PC-9 (cell line): Measurements from ENCODE around the gene RBFOX1. TPM values are rescaled to one million over a fixed set of nuclear protein-coding genes. Genes with fewer than 3 reads are reported as not detected.

Experiments
- BruUV-seq: library from RNA; stranded (reverse); fragments of 400-500 nt; replicated peaks from 2 replicates; lab custom pipeline; 2021; lab: Mats Ljungman, UMichigan
- CTCF ChIA-PET: fragments of 300-600 bp; sonication (Branson Sonifier 250); formaldehyde crosslinking; loops from one replicate; lab custom pipeline; 2022; ENCODE audit warnings: antibody characterized with exemption; lab: Charles Lee
- POLR2A ChIA-PET: fragments of 300-600 bp; sonication (Branson Sonifier 250); formaldehyde crosslinking; loops from one replicate; lab custom pipeline; 2022; ENCODE audit warnings: antibody characterized with exemption; ENCODE audit not compliant: unreplicated experiment; lab: Charles Lee
- DNase-seq, 2 experiments: peaks; one replicate each; pipeline versions ENCODE4 v3.0.0 to v3.0.0-alpha.2; 2015 to 2022; ENCODE audit warnings: mixed read lengths in 1 of 2
- H2AFZ ChIP-seq: fragments of 200-600 bp; sonication (generic); 2 replicates; pipeline ENCODE4 v1.8.1; 2017; ENCODE audit warnings: antibody characterized with exemption
- H3F3A ChIP-seq: fragments of 200-600 bp; sonication (generic); 2 replicates; pipeline ENCODE4 v1.8.1; 2017; ENCODE audit warnings: antibody characterized with exemption, mild to moderate bottlenecking, low read depth; ENCODE audit not compliant: insufficient read depth
- H3K27ac ChIP-seq: fragments of 200-600 bp; sonication (generic); 2 replicates; pipeline ENCODE4 v1.6.1; 2016; ENCODE audit warnings: mixed run types
- H3K27me3 ChIP-seq: fragments of 200-600 bp; sonication (generic); 2 replicates; pipeline ENCODE4 v1.6.1; 2016; ENCODE audit warnings: low read depth, mixed run types; ENCODE audit not compliant: insufficient read depth
- H3K36me3 ChIP-seq: fragments of 200-600 bp; sonication (generic); 2 replicates; pipeline ENCODE4 v1.6.1; 2016; ENCODE audit warnings: low read depth, mixed run types
- H3K4me1 ChIP-seq: fragments of 200-600 bp; sonication (generic); replicated peaks from 2 replicates; pipeline ENCODE4 v1.6.1; 2016; ENCODE audit warnings: mixed run types; ENCODE audit not compliant: insufficient read depth
- H3K4me2 ChIP-seq: fragments of 200-600 bp; sonication (generic); 2 replicates; pipeline ENCODE4 v1.6.1; 2017; ENCODE audit warnings: mixed run types
- H3K4me3 ChIP-seq: fragments of 200-600 bp; sonication (generic); 2 replicates; pipeline ENCODE4 v1.6.1; 2016; ENCODE audit warnings: mixed run types
- H3K79me2 ChIP-seq: fragments of 200-600 bp; sonication (generic); 2 replicates; pipeline ENCODE4 v1.6.1; 2017; ENCODE audit warnings: low read depth, mixed run types
- H3K9me2 ChIP-seq: fragments of 200-600 bp; sonication (generic); 2 replicates; pipeline ENCODE4 v1.8.1; 2017; ENCODE audit warnings: mild to moderate bottlenecking; ENCODE audit not compliant: insufficient read depth
- H3K9me3 ChIP-seq: fragments of 200-600 bp; sonication (generic); 2 replicates; pipeline ENCODE4 v1.8.1; 2016; ENCODE audit warnings: low read depth; ENCODE audit not compliant: insufficient read depth
- H4K20me1 ChIP-seq: fragments of 200-600 bp; sonication (generic); 2 replicates; pipeline ENCODE4 v1.8.1; 2017; ENCODE audit not compliant: insufficient read depth
- EZH2 ChIP-seq: fragments of 200-600 bp; sonication (generic); IDR thresholded peaks from 2 replicates; pipeline ENCODE4 v1.8.0; 2017; ENCODE audit warnings: antibody characterized with exemption, low read depth
- intact Hi-C: fragments of 100-400 bp; cut with micrococcal nuclease; formaldehyde crosslinking; loops from one replicate; pipeline ENCODE4 v1.10.0; 2022; ENCODE audit not compliant: unreplicated experiment
- total RNA-seq: library from RNA; stranded (reverse); gene quantifications from 2 replicates; pipeline ENCODE4 v1.2.3, GENCODE V29; 2021
- TF ChIP-seq, protein P1 (sequence below): fragments of 200-600 bp; sonication (generic); conservative IDR thresholded peaks from 2 replicates; pipeline ENCODE4 v1.6.1; 2017; ENCODE audit warnings: mixed run types, antibody characterized with exemption, mild to moderate bottlenecking, moderate library complexity

RBFOX1 gene
- total RNA-seq, 1 experiment from 2014 or later = not detected

DNA sequence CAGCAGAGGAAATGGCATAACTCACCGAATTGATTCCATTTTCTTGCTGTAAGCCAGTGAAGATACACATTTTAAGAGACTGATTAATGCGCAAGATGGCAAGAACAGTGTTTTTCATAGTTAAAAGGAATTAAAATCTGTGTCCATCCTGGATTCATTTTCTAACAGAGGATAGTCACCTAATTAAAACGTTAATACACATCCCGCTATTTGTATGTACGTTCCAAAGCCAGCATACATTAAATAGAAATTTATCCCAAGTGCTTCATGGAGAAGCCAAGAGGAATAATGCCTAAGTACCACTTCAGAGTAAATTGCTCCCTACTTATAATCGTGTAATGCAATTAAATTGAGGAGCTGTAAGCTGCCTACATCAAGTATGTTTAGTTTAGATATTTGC, 49.9 kb downstream of the RBFOX1 start:
- no peak overlapping the region for H3K4me3 ChIP-seq
- no peaks in the 10 kb centered on the region for H3K9me3 ChIP-seq
- H3K4me2 ChIP-seq = no peak overlapping the region
- ChIA-PET CTCF (no interaction called here), POLR2A (no interaction called here)
- H3K79me2 ChIP-seq = no peaks in the 10 kb centered on the region
- H3F3A ChIP-seq = no peaks in the 10 kb centered on the region
- H3K9me2 ChIP-seq = no peaks in the 10 kb centered on the region
- TF ChIP-seq, protein P1, sequence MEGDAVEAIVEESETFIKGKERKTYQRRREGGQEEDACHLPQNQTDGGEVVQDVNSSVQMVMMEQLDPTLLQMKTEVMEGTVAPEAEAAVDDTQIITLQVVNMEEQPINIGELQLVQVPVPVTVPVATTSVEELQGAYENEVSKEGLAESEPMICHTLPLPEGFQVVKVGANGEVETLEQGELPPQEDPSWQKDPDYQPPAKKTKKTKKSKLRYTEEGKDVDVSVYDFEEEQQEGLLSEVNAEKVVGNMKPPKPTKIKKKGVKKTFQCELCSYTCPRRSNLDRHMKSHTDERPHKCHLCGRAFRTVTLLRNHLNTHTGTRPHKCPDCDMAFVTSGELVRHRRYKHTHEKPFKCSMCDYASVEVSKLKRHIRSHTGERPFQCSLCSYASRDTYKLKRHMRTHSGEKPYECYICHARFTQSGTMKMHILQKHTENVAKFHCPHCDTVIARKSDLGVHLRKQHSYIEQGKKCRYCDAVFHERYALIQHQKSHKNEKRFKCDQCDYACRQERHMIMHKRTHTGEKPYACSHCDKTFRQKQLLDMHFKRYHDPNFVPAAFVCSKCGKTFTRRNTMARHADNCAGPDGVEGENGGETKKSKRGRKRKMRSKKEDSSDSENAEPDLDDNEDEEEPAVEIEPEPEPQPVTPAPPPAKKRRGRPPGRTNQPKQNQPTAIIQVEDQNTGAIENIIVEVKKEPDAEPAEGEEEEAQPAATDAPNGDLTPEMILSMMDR = no peak
- TF ChIP-seq EZH2 = no peak
- no peaks in the 10 kb centered on the region for H3K4me1 ChIP-seq
- no peak for DNase-seq
- no peak overlapping the region for H3K27ac ChIP-seq
- no peaks in the 10 kb centered on the region for H4K20me1 ChIP-seq
- intact Hi-C loops = no loop called here
- no TSS peak for BruUV-seq
- H3K36me3 ChIP-seq = no peaks in the 10 kb centered on the region
- no peak overlapping the region for H2AFZ ChIP-seq
- no peaks in the 10 kb centered on the region for H3K27me3 ChIP-seq

DNA sequence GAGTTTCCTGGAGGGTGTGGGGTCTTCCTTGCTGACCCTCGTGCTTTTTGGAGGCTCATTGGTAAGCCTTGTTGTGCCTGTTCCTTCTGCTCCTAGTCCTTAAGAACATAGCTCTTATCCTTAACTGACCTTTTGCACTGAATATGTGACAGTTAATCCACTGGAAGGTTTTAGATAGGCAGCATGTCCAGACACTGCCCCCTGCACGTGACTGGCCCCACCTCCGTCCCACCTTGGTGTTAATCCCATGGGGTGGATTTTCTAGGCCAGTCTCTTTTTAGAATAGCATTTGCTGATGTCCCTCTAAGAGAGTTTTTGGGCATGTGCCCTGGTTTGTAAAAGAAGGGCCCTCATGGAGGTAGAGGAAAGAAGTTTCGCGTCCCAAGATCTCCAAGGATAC, 58.3 kb downstream of the RBFOX1 start:
- H3F3A ChIP-seq = no peaks in the 10 kb centered on the region
- ChIA-PET CTCF (no interaction called here), POLR2A (no interaction called here)
- no peak for DNase-seq
- H3K4me1 ChIP-seq = no peaks in the 10 kb centered on the region
- peaks cover 15% of the 10 kb centered on the region; the same call in 1 of the 2 replicates for H3K27me3 ChIP-seq
- no peaks in the 10 kb centered on the region for H4K20me1 ChIP-seq
- intact Hi-C loops = no loop called here
- BruUV-seq = no TSS peak
- no peaks in the 10 kb centered on the region for H3K79me2 ChIP-seq
- no peak overlapping the region for H2AFZ ChIP-seq
- no peak overlapping the region for H3K27ac ChIP-seq
- no peaks in the 10 kb centered on the region for H3K9me3 ChIP-seq
- H3K36me3 ChIP-seq = no peaks in the 10 kb centered on the region
- H3K4me2 ChIP-seq = no peak overlapping the region
- TF ChIP-seq, protein P1 = no peak
- TF ChIP-seq EZH2 = no peak
- H3K9me2 ChIP-seq = no peaks in the 10 kb centered on the region
- no peak overlapping the region for H3K4me3 ChIP-seq

DNA sequence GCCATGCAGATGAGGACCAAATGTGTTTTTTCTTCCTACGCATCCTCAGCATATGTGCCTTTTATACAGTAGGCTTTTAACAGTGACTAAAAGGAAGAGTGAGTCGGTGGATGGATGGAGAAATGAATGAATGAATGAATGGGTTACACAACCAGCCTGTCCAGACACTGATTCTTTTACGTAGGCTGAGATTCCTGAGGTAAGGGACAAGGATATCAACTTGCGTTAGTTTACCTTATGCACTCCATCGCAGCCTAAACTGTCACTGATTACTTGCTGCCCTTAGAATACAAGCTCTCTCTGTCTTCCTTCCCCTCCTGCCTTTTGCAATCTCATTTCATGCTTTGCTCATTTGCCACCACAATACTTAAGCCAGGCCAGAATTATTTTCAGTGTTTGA, 59.0 kb downstream of the RBFOX1 start:
- no TSS peak for BruUV-seq
- TF ChIP-seq, protein P1 = no peak
- no peak for TF ChIP-seq EZH2
- H3F3A ChIP-seq = no peaks in the 10 kb centered on the region
- no peaks in the 10 kb centered on the region for H3K79me2 ChIP-seq
- H3K4me3 ChIP-seq = no peak overlapping the region
- H4K20me1 ChIP-seq = no peaks in the 10 kb centered on the region
- CTCF ChIA-PET = no interaction called here
- peaks cover 15% of the 10 kb centered on the region; the same call in 1 of the 2 replicates for H3K27me3 ChIP-seq
- intact Hi-C loops = no loop called here
- no peaks in the 10 kb centered on the region for H3K36me3 ChIP-seq
- POLR2A ChIA-PET = no interaction called here
- H3K4me1 ChIP-seq = no peaks in the 10 kb centered on the region
- H2AFZ ChIP-seq = no peak overlapping the region
- no peak overlapping the region for H3K27ac ChIP-seq
- no peaks in the 10 kb centered on the region for H3K9me3 ChIP-seq
- no peaks in the 10 kb centered on the region for H3K9me2 ChIP-seq
- no peak for DNase-seq
- H3K4me2 ChIP-seq = no peak overlapping the region
